CD14-positive monocyte (primary cell): ENCODE results near the gene DDX31. TPM values are rescaled to one million over a fixed set of nuclear protein-coding genes. Genes with fewer than 3 reads are reported as not detected.
A peak's percentile ranks its signal among the peaks of the same experiment; 100 is the strongest.

Source experiments
- DNase-seq, 3 donors: peaks; one replicate each; pipeline ENCODE4 v3.0.0-alpha.2; 2011 to 2022
- H2AFZ ChIP-seq: 2 replicates; pipeline ENCODE4 v1.6.0; 2012; ENCODE audit warnings: mild to moderate bottlenecking, low read depth, low read length, inconsistent platforms; ENCODE audit not compliant: insufficient read depth, poor library complexity, severe bottlenecking
- H3K27ac ChIP-seq, 2 donors: 1 replicate in 1 of 2; 2 replicates in 1 of 2; pipeline ENCODE4 v1.5.1; 2012 to 2013; ENCODE audit warnings: low read length in 2 of 2, control low read depth in 1 of 2, inconsistent platforms in 1 of 2, low read depth in 1 of 2, mild to moderate bottlenecking in 1 of 2
- H3K27me3 ChIP-seq, 2 donors: one replicate each; pipeline versions ENCODE4 v1.6.0 to v1.6.1; 2011 to 2013; ENCODE audit warnings: low read length in 2 of 2; ENCODE audit not compliant: control insufficient read depth in 2 of 2, insufficient read depth in 2 of 2
- H3K36me3 ChIP-seq, 2 donors: replicated peaks in 1 of 2; 1 replicate in 1 of 2; 2 replicates in 1 of 2; pipeline versions ENCODE4 v1.5.1 to v1.6.1; 2012 to 2013; ENCODE audit warnings: low read length in 2 of 2, control low read depth in 1 of 2, inconsistent platforms in 1 of 2, mild to moderate bottlenecking in 1 of 2; ENCODE audit not compliant: insufficient read depth in 2 of 2, control insufficient read depth in 1 of 2
- H3K4me1 ChIP-seq, 2 donors: 1 replicate in 1 of 2; 2 replicates in 1 of 2; pipeline versions ENCODE4 v1.5.1 to v1.6.1; 2012 to 2013; ENCODE audit warnings: low read length in 2 of 2, control low read depth in 1 of 2, inconsistent platforms in 1 of 2, mild to moderate bottlenecking in 1 of 2, moderate library complexity in 1 of 2; ENCODE audit not compliant: insufficient read depth in 2 of 2, control insufficient read depth in 1 of 2
- H3K4me2 ChIP-seq: replicated peaks from 2 replicates; pipeline ENCODE3; 2012; ENCODE audit warnings: low read length, moderate library complexity, mild to moderate bottlenecking; ENCODE audit not compliant: poor library complexity, severe bottlenecking; ENCODE audit errors: extremely low read depth
- H3K4me3 ChIP-seq, 3 experiments: fragments of 200-600 bp in 1 of 3; sonication (generic) in 1 of 3; replicated peaks in 1 of 3; 1 replicate in 2 of 3; 2 replicates in 1 of 3; pipeline ENCODE4 v1.5.1; 2011 to 2013; ENCODE audit warnings: low read length in 3 of 3, mild to moderate bottlenecking in 3 of 3, control low read depth in 2 of 3, low read depth in 2 of 3, inconsistent platforms in 1 of 3, moderate library complexity in 1 of 3
- H3K79me2 ChIP-seq: 2 replicates; pipeline ENCODE4 v1.6.0; 2012; ENCODE audit warnings: mild to moderate bottlenecking, control low read depth, inconsistent platforms, low read length, moderate library complexity; ENCODE audit not compliant: insufficient read depth
- H3K9ac ChIP-seq: 2 replicates; pipeline ENCODE4 v1.6.0; 2017; ENCODE audit warnings: low read length, mild to moderate bottlenecking; ENCODE audit not compliant: insufficient read depth, poor library complexity, severe bottlenecking
- H3K9me3 ChIP-seq, 2 donors: replicated peaks in 1 of 2; 1 replicate in 1 of 2; 2 replicates in 1 of 2; pipeline versions ENCODE4 v1.5.1 to v1.6.1; 2012 to 2013; ENCODE audit warnings: low read length in 2 of 2, control low read depth in 1 of 2; ENCODE audit not compliant: control insufficient read depth in 1 of 2, insufficient read depth in 1 of 2
- H4K20me1 ChIP-seq: 2 replicates; pipeline ENCODE4 v1.6.0; 2012; ENCODE audit warnings: mild to moderate bottlenecking, low read length, control low read depth, moderate library complexity; ENCODE audit not compliant: insufficient read depth
- H3K27ac Mint-ChIP-seq, 7 donors: one replicate each; pipeline ENCODE4 v1.8.0; 2020; ENCODE audit warnings: mild to moderate bottlenecking in 7 of 7, mixed read lengths in 7 of 7, moderate library complexity in 6 of 7, inconsistent platforms in 2 of 7
- H3K27me3 Mint-ChIP-seq, 3 donors: one replicate each; pipeline ENCODE4 v1.8.0; 2021 to 2022; ENCODE audit warnings: low read depth in 3 of 3, mild to moderate bottlenecking in 3 of 3, mixed read lengths in 3 of 3, moderate library complexity in 3 of 3, inconsistent platforms in 1 of 3
- H3K36me3 Mint-ChIP-seq, 2 donors: one replicate each; pipeline ENCODE4 v1.8.0; 2020; ENCODE audit warnings: mixed read lengths in 2 of 2, inconsistent platforms in 1 of 2, mild to moderate bottlenecking in 1 of 2
- H3K4me1 Mint-ChIP-seq: one replicate; pipeline ENCODE4 v1.8.0; 2020; ENCODE audit warnings: mild to moderate bottlenecking, mixed read lengths
- H3K4me3 Mint-ChIP-seq, 2 donors: one replicate each; pipeline ENCODE4 v1.8.0; 2020; ENCODE audit warnings: mild to moderate bottlenecking in 2 of 2, mixed read lengths in 2 of 2, moderate library complexity in 1 of 2
- H3K9me3 Mint-ChIP-seq, 7 donors: one replicate each; pipeline ENCODE4 v1.8.0; 2020 to 2022; ENCODE audit warnings: mixed read lengths in 7 of 7, mild to moderate bottlenecking in 6 of 7, moderate library complexity in 6 of 7, inconsistent platforms in 2 of 7
- CTCF ChIP-seq: fragments of 200-600 bp; IDR thresholded peaks from one replicate; pipeline ENCODE4 v1.8.0; 2022; ENCODE audit warnings: antibody characterized with exemption, mild to moderate bottlenecking
- WGBS: methylation state at CpG from one replicate; pipeline ENCODE4 v1.1.5; 2013; ENCODE audit warnings: missing lambda C conversion rate; ENCODE audit not compliant: insufficient coverage; 5-methylcytosine and 5-hydroxymethylcytosine counted together
- intact Hi-C, 2 donors: fragments of 100-400 bp; cut with micrococcal nuclease; formaldehyde crosslinking; loops; one replicate each; pipeline versions ENCODE4 v1.15.0 to v1.15.1; 2023
- polyA plus RNA-seq, 3 donors: library from polyadenylated mRNA; depleted of rRNA in 1 of 3; unstranded in 2 of 3; stranded (reverse) in 1 of 3; fragments of 300-500 nt in 2 of 3; fragments of >200 nt in 1 of 3; fragmentation: Illumina TruSeq in 2 of 3; gene quantifications; 1 replicate in 2 of 3; 2 replicates in 1 of 3; pipeline ENCODE4 v1.2.3, GENCODE V29; 2012 to 2021

The DDX31 gene
- polyA plus RNA-seq, 3 donors: 1.1 to 4.2 (median 1.5) TPM

- Mint-ChIP-seq H3K4me3 (peak within 1 kb of the TSS; percentile 86 to 93), H3K27ac (peak within 1 kb of the TSS; percentile 87 to 97 (median 96)), H3K9me3 (no peaks in the 10 kb centered on the region), H3K36me3 (no peaks in the 10 kb centered on the region), H3K27me3 (no peaks in the 10 kb centered on the region), H3K4me1 (peaks cover 39% of the 10 kb centered on the region)
- under 1% methylated on average over 82 of the region's 82 CpGs for WGBS
- no peak for DNase-seq
- no peak for TF ChIP-seq CTCF
- Histone ChIP-seq H3K79me2 (peaks cover 56% of the 10 kb centered on the region), H3K9ac (peak within 1 kb of the TSS; percentile 96), H3K27me3 (no peaks in the 10 kb centered on the region), H4K20me1 (peaks cover 47% of the 10 kb centered on the region), H3K4me2 (peak within 1 kb of the TSS; percentile 97), H3K9me3 (no peaks in the 10 kb centered on the region), H3K4me3 (peak within 1 kb of the TSS; percentile 88 to 99 (median 95)), H2AFZ (peak within 1 kb of the TSS; percentile 99), H3K27ac (peak within 1 kb of the TSS; percentile 94 to 95), H3K36me3 (no peaks in the 10 kb centered on the region), H3K4me1 (peaks cover 22 to 38% of the 10 kb centered on the region in 2 donors)
- intact Hi-C loops: loop anchor here (2.0 to 5.0 kb wide), 2 partner anchors 208 to 593 kb away; partner anchors contain the start of genes AK8 (in 1 of the 2), MED27 (in 1 of the 2) and SPACA9 (in 1 of the 2)
These were observed 941 bp upstream of the DDX31 start, which contains the start of gene GTF3C4 for GRCh38 chr9:132670457-132671391. Gene GTF3C4, plus strand, starts transcription at chr9:132670464. Its CDS starts 135 bp downstream, at chr9:132670599.

DNA sequence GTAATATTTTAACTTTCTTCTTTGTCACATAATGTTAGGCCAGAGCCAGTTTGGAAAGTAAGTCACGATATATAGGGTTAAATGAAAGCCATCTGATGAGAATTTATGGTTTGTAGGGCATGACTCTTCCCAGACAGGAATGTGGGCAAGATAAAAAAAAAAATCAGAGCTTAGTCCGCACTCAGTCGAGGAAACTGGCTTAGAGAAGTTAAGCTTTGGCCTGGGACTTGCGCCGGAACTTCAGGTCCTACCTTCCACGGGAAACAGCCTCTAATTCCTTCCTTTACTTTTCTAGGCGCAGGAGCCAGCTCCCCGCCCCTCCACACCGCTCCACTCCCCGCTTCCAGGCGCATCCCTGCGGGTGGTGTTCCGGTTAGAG, 475 bp downstream of the DDX31 start:
- peaks cover 42% of the 10 kb centered on the region for H3K79me2 ChIP-seq
- H3K4me3 Mint-ChIP-seq: peak overlapping the region; percentile 86 to 93
- WGBS: 0% methylated on average over 12 of the region's 13 CpGs
- TF ChIP-seq CTCF: no peak
- no peaks in the 10 kb centered on the region for H3K27me3 ChIP-seq
- no peaks in the 10 kb centered on the region for H3K36me3 Mint-ChIP-seq
- H3K27me3 Mint-ChIP-seq: no peaks in the 10 kb centered on the region
- H3K36me3 ChIP-seq: no peaks in the 10 kb centered on the region
- peak overlapping the region; percentile 94 to 95 for H3K27ac ChIP-seq
- DNase-seq: no peak
- H3K4me1 Mint-ChIP-seq: peaks cover 37% of the 10 kb centered on the region
- H3K9me3 ChIP-seq: no peaks in the 10 kb centered on the region
- H3K4me1 ChIP-seq: peaks cover 22 to 38% of the 10 kb centered on the region in 2 donors
- H2AFZ ChIP-seq: peak overlapping the region; percentile 99
- peak overlapping the region; percentile 88 to 99 (median 95) for H3K4me3 ChIP-seq
- H3K9me3 Mint-ChIP-seq: no peaks in the 10 kb centered on the region
- peak overlapping the region; percentile 46 to 97 (median 96) for H3K27ac Mint-ChIP-seq
- intact Hi-C loops: loop anchor here (5.0 to 10.0 kb wide), 2 partner anchors 205 to 262 kb away; partner anchors contain the start of genes AK8 (in 1 of the 2), SPACA9 (in 1 of the 2) and TTF1 (in 1 of the 2)
- peak overlapping the region; percentile 96 for H3K9ac ChIP-seq
- peak overlapping the region; percentile 97 for H3K4me2 ChIP-seq
- peaks cover 32% of the 10 kb centered on the region for H4K20me1 ChIP-seq
